GM04504 (cell line): ENCODE data around the gene VIT.

Experiments used
- DNase-seq: peaks from one replicate; pipeline ENCODE4 v3.0.0-alpha.2; 2012; ENCODE audit warnings: low read depth

Gene VIT

GRCh38 chr2:36859366-36859792 lies 162.9 kb downstream of the VIT start:
- DNase-seq = no peak

DNA sequence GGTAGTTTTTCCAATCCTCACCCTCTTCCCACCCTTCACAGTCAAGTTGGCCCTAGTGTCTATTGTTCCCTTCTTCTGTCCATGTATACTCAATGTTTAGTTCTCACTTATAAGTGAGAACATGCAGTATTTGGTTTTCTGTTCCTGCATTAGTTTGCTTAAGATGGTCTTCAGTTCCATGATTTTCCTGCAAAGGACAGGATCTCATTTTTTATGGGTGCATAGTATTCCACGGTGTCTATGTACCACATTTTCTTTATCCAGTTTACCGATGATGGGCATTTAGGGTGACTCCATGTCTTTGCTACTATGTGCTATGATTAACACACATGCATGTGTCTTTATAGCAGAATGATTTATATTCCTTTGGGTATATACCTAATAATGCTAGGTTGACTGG lies 165.4 kb downstream of the VIT start:
- no peak for DNase-seq
